Type B pancreatic cell (in vitro differentiated cells): Measurements from ENCODE around the gene AMBRA1. TPM values are rescaled to one million over a fixed set of nuclear protein-coding genes. Genes with fewer than 3 reads are reported as not detected.

Source experiments
- DNase-seq: peaks from one replicate; pipeline ENCODE4 v3.0.0; 2021; ENCODE audit warnings: mixed read lengths; ENCODE audit not compliant: unreplicated experiment; ENCODE audit errors: extremely low spot score
- H3K27ac Mint-ChIP-seq: 2 replicates; pipeline ENCODE4 v1.8.0; 2021; ENCODE audit warnings: mild to moderate bottlenecking, mixed read lengths
- H3K27me3 Mint-ChIP-seq: 2 replicates; pipeline ENCODE4 v1.8.0; 2021; ENCODE audit warnings: mixed read lengths
- H3K36me3 Mint-ChIP-seq: 2 replicates; pipeline ENCODE4 v1.8.0; 2021; ENCODE audit warnings: mixed read lengths
- H3K4me1 Mint-ChIP-seq: one replicate; pipeline ENCODE4 v1.8.0; 2021; ENCODE audit warnings: mixed read lengths; ENCODE audit not compliant: unreplicated experiment
- H3K4me3 Mint-ChIP-seq: 2 replicates; pipeline ENCODE4 v1.8.0; 2021; ENCODE audit warnings: mild to moderate bottlenecking, mixed read lengths
- H3K9me3 Mint-ChIP-seq: 2 replicates; pipeline ENCODE4 v1.8.0; 2021; ENCODE audit warnings: mixed read lengths
- microRNA-seq: library from miRNA; unstranded; fragments of <30 nt; microRNA quantifications from one replicate; pipeline ENCODE4, GENCODE V29; 2020
- total RNA-seq: library from RNA; stranded (reverse); gene quantifications from 2 replicates; pipeline ENCODE4 v1.2.1, GENCODE V29; 2021; ENCODE audit warnings: low replicate concordance
- TF ChIP-seq, protein P1 (sequence below): fragments of 200-600 bp; sonication (generic); conservative IDR thresholded peaks from 2 replicates; pipeline ENCODE4 v1.5.0; 2021; ENCODE audit warnings: antibody characterized with exemption, mild to moderate bottlenecking

Gene AMBRA1
- total RNA-seq, 1 donor from 2014 or later: 38.8 TPM

DNA sequence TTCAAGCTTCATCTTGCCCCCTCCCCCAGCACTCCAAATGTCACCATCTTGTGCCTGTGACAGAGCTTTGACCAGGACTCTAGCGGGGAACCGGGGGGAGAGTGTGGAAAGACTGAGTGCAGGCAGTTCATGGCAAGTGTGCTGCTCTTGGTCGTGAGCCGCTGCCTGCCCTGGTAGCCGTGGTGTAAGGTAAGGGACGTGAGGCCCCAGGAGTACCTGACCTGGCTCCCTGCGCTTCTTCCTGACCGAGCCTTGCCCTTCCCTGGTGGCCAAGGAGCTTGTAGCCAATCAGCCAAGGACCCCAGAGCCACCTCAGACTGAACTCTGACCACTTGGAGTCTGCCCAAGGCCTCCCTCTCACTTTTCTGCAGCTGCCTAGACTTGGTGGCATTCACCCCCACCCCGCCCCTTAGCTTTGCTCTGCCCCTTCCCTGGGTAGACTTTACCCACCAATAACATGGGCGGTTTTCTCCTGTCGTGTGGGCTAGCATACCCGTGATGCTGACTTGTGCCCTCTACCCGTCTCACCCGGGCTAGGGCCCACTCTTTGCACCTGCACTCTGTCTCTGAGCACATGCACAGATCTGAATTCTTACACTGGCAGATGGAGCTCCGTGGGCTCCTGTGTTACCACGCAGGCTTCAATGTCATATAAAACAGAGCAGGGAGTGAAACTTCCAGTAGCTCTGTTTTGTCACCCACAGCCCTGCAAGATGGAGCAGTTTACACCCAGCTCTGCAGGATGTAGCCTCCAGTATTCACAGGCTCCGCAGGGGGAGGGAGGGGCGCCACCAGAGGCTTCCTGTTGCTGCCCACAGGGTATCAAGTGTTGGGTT is 245.0 kb downstream of the AMBRA1 start:
- Mint-ChIP-seq H3K27ac (peak overlapping the region; percentile 58), H3K9me3 (no peaks in the 10 kb centered on the region), H3K27me3 (peaks cover 4% of the 10 kb centered on the region), H3K4me1 (peaks cover 34% of the 10 kb centered on the region), H3K36me3 (no peaks in the 10 kb centered on the region), H3K4me3 (peak overlapping the region; percentile 89)
- DNase-seq: no peak
- TF ChIP-seq, protein P1, sequence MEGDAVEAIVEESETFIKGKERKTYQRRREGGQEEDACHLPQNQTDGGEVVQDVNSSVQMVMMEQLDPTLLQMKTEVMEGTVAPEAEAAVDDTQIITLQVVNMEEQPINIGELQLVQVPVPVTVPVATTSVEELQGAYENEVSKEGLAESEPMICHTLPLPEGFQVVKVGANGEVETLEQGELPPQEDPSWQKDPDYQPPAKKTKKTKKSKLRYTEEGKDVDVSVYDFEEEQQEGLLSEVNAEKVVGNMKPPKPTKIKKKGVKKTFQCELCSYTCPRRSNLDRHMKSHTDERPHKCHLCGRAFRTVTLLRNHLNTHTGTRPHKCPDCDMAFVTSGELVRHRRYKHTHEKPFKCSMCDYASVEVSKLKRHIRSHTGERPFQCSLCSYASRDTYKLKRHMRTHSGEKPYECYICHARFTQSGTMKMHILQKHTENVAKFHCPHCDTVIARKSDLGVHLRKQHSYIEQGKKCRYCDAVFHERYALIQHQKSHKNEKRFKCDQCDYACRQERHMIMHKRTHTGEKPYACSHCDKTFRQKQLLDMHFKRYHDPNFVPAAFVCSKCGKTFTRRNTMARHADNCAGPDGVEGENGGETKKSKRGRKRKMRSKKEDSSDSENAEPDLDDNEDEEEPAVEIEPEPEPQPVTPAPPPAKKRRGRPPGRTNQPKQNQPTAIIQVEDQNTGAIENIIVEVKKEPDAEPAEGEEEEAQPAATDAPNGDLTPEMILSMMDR: no peak

DNA sequence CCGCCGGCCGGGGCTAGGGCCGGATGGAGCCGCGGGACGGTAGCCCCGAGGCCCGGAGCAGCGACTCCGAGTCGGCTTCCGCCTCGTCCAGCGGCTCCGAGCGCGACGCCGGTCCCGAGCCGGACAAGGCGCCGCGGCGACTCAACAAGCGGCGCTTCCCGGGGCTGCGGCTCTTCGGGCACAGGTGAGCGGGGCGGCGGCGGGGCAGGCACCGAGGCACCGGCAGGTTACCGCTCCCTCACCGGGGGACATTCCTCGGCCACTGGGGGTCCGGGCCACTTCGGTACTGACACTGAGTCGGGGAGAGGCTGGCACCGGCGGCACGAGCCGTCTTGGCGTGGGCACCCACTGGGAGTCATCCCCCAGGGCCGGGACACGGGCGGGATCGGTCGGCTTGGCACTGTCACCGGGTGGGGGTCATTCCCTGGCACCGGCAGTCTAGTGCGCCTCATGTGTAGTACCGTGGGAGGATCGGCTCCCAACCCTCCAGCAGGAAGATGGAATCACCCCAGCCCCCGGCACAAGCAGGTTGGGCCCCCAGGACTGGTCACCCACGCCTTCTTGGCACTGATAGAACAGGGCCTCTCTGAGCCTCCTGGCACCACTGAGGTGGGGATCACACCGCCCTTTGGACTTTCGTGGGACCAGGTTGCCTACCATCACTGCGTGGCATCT is 246.0 kb downstream of the AMBRA1 start:
- H3K4me1 Mint-ChIP-seq: peaks cover 35% of the 10 kb centered on the region
- no peaks in the 10 kb centered on the region for H3K36me3 Mint-ChIP-seq
- TF ChIP-seq, protein P1: no peak
- DNase-seq: no peak
- H3K27ac Mint-ChIP-seq: no peak overlapping the region
- no peaks in the 10 kb centered on the region for H3K9me3 Mint-ChIP-seq
- peak overlapping the region; percentile 89 for H3K4me3 Mint-ChIP-seq
- peaks cover 4% of the 10 kb centered on the region for H3K27me3 Mint-ChIP-seq

DNA sequence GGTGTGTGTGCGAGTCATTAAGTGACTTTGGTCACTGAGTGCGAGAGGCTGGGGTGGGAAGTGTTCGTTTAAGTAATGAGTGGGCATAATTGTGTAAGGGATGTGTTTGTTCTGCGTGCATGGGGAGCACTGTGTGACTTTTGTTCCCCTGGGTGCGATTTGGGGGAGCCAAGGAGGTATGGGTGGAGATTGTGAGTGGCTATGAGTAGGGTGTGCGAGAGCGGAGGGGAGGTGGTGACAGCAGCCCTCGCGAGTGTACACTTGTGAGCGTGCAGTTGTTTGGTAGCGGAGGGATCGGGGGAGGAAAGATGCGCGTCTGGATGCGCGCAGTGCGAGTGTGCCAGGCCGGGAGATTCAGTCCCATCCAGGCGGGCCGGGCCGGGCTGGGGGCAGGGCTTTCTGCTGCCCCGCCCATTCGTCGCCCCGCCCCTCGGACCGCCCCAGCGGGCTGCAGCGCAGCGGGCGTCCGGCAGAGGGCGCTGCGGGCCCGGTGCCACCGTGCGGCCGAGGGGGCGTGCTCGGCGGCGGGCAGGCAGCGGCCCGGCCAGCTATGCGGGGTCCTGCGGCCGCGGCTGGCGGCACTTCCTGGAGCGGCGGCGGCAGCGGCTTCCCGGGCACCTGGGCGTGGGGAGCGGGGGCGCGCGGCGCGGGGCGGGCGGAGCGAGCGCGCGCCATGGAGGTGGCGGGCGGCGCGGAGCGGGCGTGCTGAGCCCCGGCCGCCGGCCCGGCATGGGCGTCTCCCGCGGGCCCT is 246.8 kb downstream of the AMBRA1 start, which contains the start of gene DGKZ:
TSS of gene DGKZ (plus strand) at position 578 of the 751 bp plus-strand sequence. CDS start 197 bp downstream, outside the sequence.
- H3K27me3 Mint-ChIP-seq: peaks cover 4% of the 10 kb centered on the region
- peaks cover 38% of the 10 kb centered on the region for H3K4me1 Mint-ChIP-seq
- peak within 1 kb of the TSS; percentile 89 for H3K4me3 Mint-ChIP-seq
- H3K9me3 Mint-ChIP-seq: no peaks in the 10 kb centered on the region
- TF ChIP-seq, protein P1: peak; percentile 89
- DNase-seq: peak; percentile 97
- H3K27ac Mint-ChIP-seq: peak within 1 kb of the TSS; percentile 71
- H3K36me3 Mint-ChIP-seq: no peaks in the 10 kb centered on the region

Small RNA genes within 50 kb of the gene (microRNA-seq; reads per million reads assigned to microRNA genes)
- gene MIR3160-1 (not detected), gene MIR3160-2 (not detected), gene MIR4688 (not detected)

Other genes starting within 250 kb of the AMBRA1 start
- 50.0 and 57.6 TPM in 2 replicates for gene DGKZ, start 246.6 kb downstream of the AMBRA1 start, total RNA-seq
- 949 and 981 TPM in 2 replicates for gene MDK, start 212.4 kb downstream of the AMBRA1 start, total RNA-seq
- 0.98 and 1.0 TPM in 2 replicates for gene CHRM4, start 202.2 kb downstream of the AMBRA1 start, total RNA-seq
- gene HARBI1, start 23.2 kb upstream of the AMBRA1 start, total RNA-seq: 8.5 and 8.7 TPM in 2 replicates
- gene ATG13, start 23.5 kb upstream of the AMBRA1 start, total RNA-seq: 67.3 and 67.7 TPM in 2 replicates
- 58.2 and 80.8 TPM in 2 replicates for gene ARHGAP1, start 106.6 kb upstream of the AMBRA1 start, total RNA-seq
- gene ZNF408, start 107.0 kb upstream of the AMBRA1 start, total RNA-seq: 14.9 and 16.1 TPM in 2 replicates
- gene F2, start 125.2 kb upstream of the AMBRA1 start, total RNA-seq: 9.5 and 12.1 TPM in 2 replicates